HL-60/S4 treated with phorbol 12-myristate 13-acetate at 8.2 ng/mL for 4 days and 3 days (cell line): ENCODE results near the gene TAPBPL.
"Not testable (repeated sequence)": the region's sequence is repeated elsewhere in the genome, so short reads cannot be mapped to it uniquely, and the experiment has no call there.

ENCODE experiments used
- in situ Hi-C: fragments of 300-500 bp; cut with MboI; formaldehyde crosslinking; loops from 2 replicates; pipeline ENCODE4 v1.15.0; 2022; ENCODE audit warnings: low sequenced_read_pairs

Gene TAPBPL

DNA sequence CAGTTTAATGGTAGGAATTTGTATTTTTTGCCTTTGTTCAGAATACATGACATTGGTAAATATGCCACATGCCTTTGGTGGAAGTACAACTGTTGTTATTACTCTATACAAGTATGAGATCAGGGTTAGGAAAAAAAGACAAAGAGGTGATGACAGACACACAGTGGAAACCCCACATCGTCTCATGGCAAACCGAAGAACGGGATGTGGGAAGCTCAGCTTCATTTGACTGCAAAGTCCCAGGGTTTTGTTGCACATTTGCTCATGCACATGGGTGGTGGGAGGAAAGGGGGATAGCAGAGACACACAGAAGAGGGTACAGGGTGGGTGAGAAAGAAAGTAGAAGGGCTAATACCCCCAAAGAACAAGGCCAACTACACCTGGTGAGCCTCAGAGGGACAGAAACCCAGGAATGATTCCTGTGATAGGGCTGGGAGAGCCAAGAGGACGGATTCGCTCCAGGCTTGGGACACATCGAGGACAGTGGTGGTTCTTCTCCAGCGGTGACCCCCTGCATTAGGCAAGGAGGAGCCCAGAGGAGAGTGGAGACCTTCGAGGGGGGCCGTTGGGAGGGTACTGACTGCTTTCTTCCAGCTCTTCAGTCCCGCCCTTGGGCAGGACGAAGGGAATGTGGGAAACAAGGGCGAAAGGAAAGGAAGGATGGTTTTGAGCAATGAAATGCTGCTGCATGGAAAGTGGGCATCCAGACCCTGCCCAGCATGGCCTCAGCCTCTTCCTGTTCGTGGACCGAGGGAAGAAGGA lies 10.6 kb downstream of the TAPBPL start:
- in situ Hi-C loops: no loop called here

DNA sequence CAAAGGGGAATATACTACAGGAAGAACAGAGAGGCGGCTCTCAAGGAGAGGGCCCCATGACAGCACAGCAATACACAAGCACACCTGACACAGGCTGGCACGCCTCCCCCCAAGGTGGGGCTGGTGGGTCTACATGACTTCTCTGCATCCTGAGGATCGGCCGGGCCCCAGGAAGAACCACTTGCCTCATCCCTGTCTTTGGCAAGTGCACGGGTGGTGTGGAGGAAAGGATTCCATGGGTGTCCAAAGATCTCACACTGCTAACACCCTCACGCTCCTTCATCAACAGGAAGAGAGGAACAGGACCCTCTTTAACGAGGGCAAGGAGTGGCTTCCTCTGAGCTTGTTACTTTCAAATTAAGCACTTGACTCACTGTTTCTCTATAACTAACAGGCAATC lies 11.4 kb downstream of the TAPBPL start:
- in situ Hi-C loops: no loop called here

DNA sequence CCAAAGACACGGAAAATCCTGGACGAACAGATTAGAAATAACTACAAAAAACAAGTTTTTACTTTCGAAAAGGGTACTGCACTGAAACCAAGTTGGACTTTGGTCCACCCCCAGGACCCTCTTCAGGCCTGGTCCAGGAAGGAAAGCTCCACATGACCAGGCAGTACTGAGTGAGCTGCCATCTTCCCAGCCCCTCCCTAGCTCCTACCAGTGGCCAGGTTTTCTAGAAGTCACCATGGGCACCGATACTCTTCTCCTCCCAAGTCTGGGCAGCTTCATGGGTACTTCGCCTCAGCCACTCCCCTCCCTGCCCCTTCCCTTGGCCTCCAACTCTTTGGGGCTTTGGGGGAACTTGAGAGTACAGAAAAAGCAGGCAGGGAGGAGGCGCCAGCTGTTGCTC lies 12.0 kb downstream of the TAPBPL start:
- in situ Hi-C loops: no loop called here

DNA sequence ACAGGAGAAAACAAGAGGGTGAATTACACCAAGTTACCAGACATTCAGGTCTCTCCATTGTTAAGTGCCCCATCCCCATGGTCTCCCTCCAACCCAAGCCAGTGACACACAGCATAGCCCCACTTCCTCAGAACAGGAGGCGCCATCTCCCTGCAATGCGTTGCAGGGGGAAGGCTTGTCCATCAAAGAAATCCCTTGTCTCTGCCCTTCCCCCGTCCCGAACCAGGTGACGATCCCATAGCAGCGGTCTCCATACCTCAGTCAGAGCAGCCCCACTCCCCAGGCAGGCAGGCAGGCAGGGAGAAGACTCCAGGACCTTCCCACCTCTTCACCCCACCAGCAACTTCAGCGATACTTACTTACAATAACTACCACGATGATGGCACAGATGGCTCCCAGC lies 12.7 kb downstream of the TAPBPL start:
- in situ Hi-C loops: no loop called here

GRCh38 chr12:6465467-6466183 lies 13.8 kb downstream of the TAPBPL start:
- in situ Hi-C loops: no loop called here

DNA sequence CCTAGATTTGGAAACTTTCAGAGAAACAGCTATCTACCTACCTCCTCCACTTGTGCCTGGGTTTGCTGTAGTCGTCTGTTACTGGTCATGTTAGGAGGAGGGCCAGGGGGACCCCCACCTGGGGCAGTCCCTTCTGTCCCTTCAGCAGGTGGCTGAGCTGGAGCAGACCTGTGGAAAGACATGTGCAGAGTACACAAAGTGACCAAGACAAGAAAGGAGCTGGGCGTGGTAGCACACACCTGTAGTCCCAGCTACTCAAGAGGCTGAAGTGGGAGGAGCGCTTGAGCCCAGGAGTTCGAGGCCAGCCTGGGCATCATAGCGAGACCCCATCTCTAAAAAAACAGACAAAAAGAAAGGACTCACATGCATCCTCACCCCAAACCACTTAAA lies 14.3 kb downstream of the TAPBPL start:
- in situ Hi-C loops: no loop called here

GRCh38 chr12:6466751-6467150 lies 14.9 kb downstream of the TAPBPL start:
- in situ Hi-C loops: not testable (repeated sequence)

DNA sequence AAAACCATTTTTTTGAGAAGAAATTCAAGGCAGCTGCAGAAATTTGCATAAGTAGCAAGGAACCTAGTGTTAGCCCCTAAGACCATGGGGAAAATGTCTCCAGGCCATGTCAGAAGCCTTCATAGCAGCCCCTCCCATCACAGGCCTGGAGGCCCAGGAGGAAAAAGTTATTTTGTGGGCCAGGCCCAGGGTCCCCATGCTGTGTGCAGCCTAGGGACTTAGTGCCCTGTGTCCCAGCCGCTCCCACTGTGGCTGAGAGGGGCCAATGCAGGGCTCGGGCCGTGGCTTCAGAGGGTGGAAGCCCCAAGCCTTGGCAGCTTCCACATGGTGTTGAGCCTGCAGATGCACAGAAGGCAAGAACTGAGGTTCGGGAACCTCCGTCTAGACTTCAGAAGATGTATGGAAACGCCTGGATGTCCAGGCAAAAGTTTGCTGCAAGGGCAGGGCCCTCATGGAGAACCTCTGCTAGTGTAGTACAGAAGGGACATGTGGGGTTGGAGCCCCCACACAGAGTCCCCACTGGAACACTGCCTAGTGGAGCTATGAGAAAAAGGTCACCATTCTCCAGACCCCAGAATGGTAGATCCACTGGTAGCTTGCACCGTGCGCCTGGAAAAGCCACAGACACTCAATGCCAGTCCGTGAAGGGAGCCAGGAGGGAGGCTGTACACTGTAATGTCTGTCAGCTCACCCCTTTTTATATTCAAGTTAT lies 15.9 kb downstream of the TAPBPL start:
- in situ Hi-C loops: not testable (repeated sequence)

- in situ Hi-C loops: no loop called here
These were observed 16.4 kb downstream of the TAPBPL start for GRCh38 chr12:6468283-6468575.

- in situ Hi-C loops: no loop called here
These were observed 17.2 kb downstream of the TAPBPL start for GRCh38 chr12:6469092-6469491.

- in situ Hi-C loops: no loop called here
These were observed 17.9 kb downstream of the TAPBPL start for GRCh38 chr12:6469609-6470374.

- in situ Hi-C loops: no loop called here
These were observed 18.7 kb downstream of the TAPBPL start, which contains the start of gene VAMP1 for GRCh38 chr12:6470375-6471163. Gene VAMP1 (minus strand): TSS chr12:6470677. CDS start chr12:6470531, 146 bp downstream.

- in situ Hi-C loops: no loop called here
These were observed 20.1 kb downstream of the TAPBPL start for GRCh38 chr12:6471989-6472360.

GRCh38 chr12:6472491-6472890 lies 20.6 kb downstream of the TAPBPL start:
- in situ Hi-C loops: no loop called here

- in situ Hi-C loops: not testable (repeated sequence)
These were observed 23.6 kb downstream of the TAPBPL start for GRCh38 chr12:6475233-6475975.

GRCh38 chr12:6476489-6476888 lies 24.6 kb downstream of the TAPBPL start:
- in situ Hi-C loops: no loop called here

- in situ Hi-C loops: not testable (repeated sequence)
These were observed 25.9 kb downstream of the TAPBPL start for GRCh38 chr12:6477601-6478377.

GRCh38 chr12:6478416-6478815 lies 26.6 kb downstream of the TAPBPL start:
- in situ Hi-C loops: no loop called here

DNA sequence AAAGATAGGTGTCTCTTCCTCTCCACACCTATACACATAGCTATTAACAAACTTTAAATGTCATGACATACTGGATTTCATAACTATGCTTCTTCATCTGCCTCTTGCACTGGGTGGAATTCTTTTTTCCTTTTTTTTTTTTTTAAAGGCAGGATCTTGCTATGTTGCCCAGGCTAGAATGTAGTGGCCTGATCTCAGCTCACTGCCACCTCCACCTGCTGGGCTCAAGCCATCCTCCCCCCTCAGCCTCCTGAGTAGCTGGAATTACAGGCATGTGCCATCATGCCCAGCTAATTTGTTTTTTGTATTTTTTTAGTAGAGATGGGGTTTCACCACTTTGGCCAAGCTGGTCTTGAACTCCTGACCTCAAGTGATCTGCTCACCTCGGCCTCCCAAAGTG lies 36.4 kb downstream of the TAPBPL start:
- in situ Hi-C loops: no loop called here
